ENCODE measurements around the gene HOXA5. TPM values are rescaled to one million over a fixed set of nuclear protein-coding genes. Genes with fewer than 3 reads are reported as not detected.

The HOXA5 gene
- total and polyA plus RNA-seq, 2 of the 8 experiments (the other 6 are each of a cell fraction or from before 2014, with no cell fraction given), result not detected

DNA sequence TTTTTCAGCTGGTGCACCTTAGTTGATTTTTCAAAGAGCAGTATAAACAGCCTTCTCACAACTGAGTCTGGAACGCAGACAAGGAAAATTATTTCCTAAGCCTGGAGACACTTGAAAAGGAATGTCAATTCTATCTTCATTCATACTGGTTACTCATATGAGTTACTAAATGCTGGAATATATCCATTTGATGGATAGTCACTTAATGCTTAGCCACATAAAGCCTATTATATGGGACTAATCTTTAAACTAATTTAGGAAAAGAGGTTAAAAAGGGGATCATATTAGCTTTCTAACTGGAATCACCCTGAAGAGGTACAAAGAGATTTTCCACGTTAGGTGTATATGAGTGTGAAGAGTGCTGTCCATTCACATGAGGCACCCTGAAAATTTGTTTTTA is 11.3 kb downstream of the HOXA5 start:
- H2AFZ ChIP-seq (ENCODE audit: low read length), result no peak overlapping the region
- H3K9ac ChIP-seq (replicated peaks in 1 of 4; ENCODE audit: extremely low read depth in 1 of 4, low read depth in 3 of 4, low read length in 3 of 4), result no peak overlapping the region
- H2AK5ac ChIP-seq (ENCODE audit: low read depth, low read length), result no peak overlapping the region
- no peak for DNase-seq (ENCODE audit: low read depth in 1 of 2, low spot score in 2 of 2)
- H3K4me3 ChIP-seq (ENCODE audit: extremely low read depth in 1 of 4, insufficient read depth in 2 of 4, low read depth in 3 of 4, low read length in 4 of 4), result no peak overlapping the region
- peaks cover 0 to 4% (median 2%) of the 10 kb centered on the region in 4 experiments; a peak in 4 of 7 replicates for H3K4me1 ChIP-seq (replicated peaks in 1 of 4; ENCODE audit: control insufficient read depth in 3 of 4, insufficient read depth in 4 of 4, low read length in 3 of 4)
- no peak overlapping the region for H2BK5ac ChIP-seq (ENCODE audit: low read depth, low read length)
- peaks cover 97 to 100% (median 100%) of the 10 kb centered on the region in 4 experiments for H3K27me3 ChIP-seq (replicated peaks in 1 of 4; ENCODE audit: control insufficient read depth in 3 of 4, extremely low read depth in 1 of 4, insufficient read depth in 3 of 4, low read length in 3 of 4)
- H2BK120ac ChIP-seq (replicated peaks; ENCODE audit: low read depth, low read length), result no peak overlapping the region
- H4K5ac ChIP-seq (ENCODE audit: insufficient read length, low read depth, low read length), result no peak overlapping the region
- CTCF ChIA-PET (ENCODE audit: partially characterized antibody), result interaction anchor here (1.0 to 2.7 kb wide), 8 partner anchors 9 to 451 kb away, joined by 3 to 13 read pairs (median 4); partner anchors contain the start of gene HOXA5
- H3K79me2 ChIP-seq (ENCODE audit: control insufficient read depth in 1 of 2, insufficient read depth in 2 of 2, low read length in 2 of 2), result no peaks in the 10 kb centered on the region
- H3K4me2 ChIP-seq (ENCODE audit: insufficient read depth in 1 of 2, low read depth in 2 of 2, low read length in 2 of 2), result no peak overlapping the region
- no peak overlapping the region for H4K8ac ChIP-seq (ENCODE audit: extremely low read depth, insufficient read depth, low read length)
- H3K56ac ChIP-seq (replicated peaks; ENCODE audit: insufficient read length, low read depth, low read length), result no peak overlapping the region
- peaks cover 0 to 16% (median 0%) of the 10 kb centered on the region in 4 experiments; a peak in 2 of 8 replicates for H3K36me3 ChIP-seq (ENCODE audit: control insufficient read depth in 2 of 4, insufficient read depth in 4 of 4, low read length in 3 of 4)
- no peak overlapping the region for H2BK15ac ChIP-seq (ENCODE audit: low read length)
- POLR2A ChIA-PET (ENCODE audit: partially characterized antibody), result no interaction called here
- 49% methylated on average over 2 of the region's 2 CpGs; no CpG with 5 or more reads in 1 of the 2 experiments for WGBS, 2 experiments (ENCODE audit: extremely low coverage in 1 of 2, insufficient coverage in 1 of 2, insufficient read length in 1 of 2, insufficient replicate concordance in 2 of 2, low coverage in 1 of 2, low lambda C conversion rate in 2 of 2, missing lambda C conversion rate in 1 of 2)
- no peak overlapping the region for H4K91ac ChIP-seq (replicated peaks; ENCODE audit: insufficient read length, low read length)
- no peak overlapping the region for H2BK20ac ChIP-seq (ENCODE audit: low read length)
- H3K23ac ChIP-seq (ENCODE audit: insufficient read length), result no peak overlapping the region
- no peak for FAIRE-seq
- H3K27ac ChIP-seq (ENCODE audit: low read depth, low read length), result no peak overlapping the region
- H3K9me3 ChIP-seq (ENCODE audit: insufficient read depth in 2 of 2, low read depth in 1 of 2, low read length in 1 of 2), result peaks cover 0 to 4% of the 10 kb centered on the region in 2 experiments; a peak in 1 of 4 replicates
- H3K18ac ChIP-seq (ENCODE audit: extremely low read depth, low read length), result no peak overlapping the region
- peaks cover 4% of the 10 kb centered on the region; the same call in 1 of the 2 replicates for H3K23me2 ChIP-seq (ENCODE audit: low read depth, low read length)
- peaks cover 14 to 30% of the 10 kb centered on the region in 2 experiments for H4K20me1 ChIP-seq (replicated peaks in 1 of 2; ENCODE audit: control insufficient read depth in 1 of 2, insufficient read depth in 2 of 2, low read length in 2 of 2)
- H3K14ac ChIP-seq (ENCODE audit: insufficient read length), result no peak overlapping the region
- no peaks in the 10 kb centered on the region for H3K79me1 ChIP-seq (ENCODE audit: low read depth, low read length)
- no peak overlapping the region for H3K4ac ChIP-seq (replicated peaks; ENCODE audit: insufficient read length, low read depth, low read length)
- H2BK12ac ChIP-seq (ENCODE audit: low read depth, low read length), result no peak overlapping the region
- TF ChIP-seq JUND (IDR thresholded peaks at IDR 0.05; ENCODE audit: low read length), result no peak
- no peak for TF ChIP-seq E2F6 (IDR thresholded peaks at IDR 0.05)
- TF ChIP-seq GTF2F1 (IDR thresholded peaks at IDR 0.05; ENCODE audit: borderline replicate concordance, low read depth, low read length), result no peak
- TF ChIP-seq RXRA (IDR thresholded peaks at IDR 0.05; ENCODE audit: insufficient read depth, low read depth, low read length), result no peak
- TF ChIP-seq ZNF274 (IDR thresholded peaks at IDR 0.05; ENCODE audit: borderline replicate concordance, extremely low read depth, low read length), result no peak
- no peak for TF ChIP-seq KDM1A (IDR thresholded peaks at IDR 0.05; ENCODE audit: borderline replicate concordance, low read length)
- TF ChIP-seq SP1 (IDR thresholded peaks at IDR 0.05; ENCODE audit: low read depth, low read length), result no peak
- no peak for TF ChIP-seq NANOG (IDR thresholded peaks at IDR 0.05; ENCODE audit: insufficient read depth, low read depth, low read length, poor library complexity, severe bottlenecking)
- no peak for TF ChIP-seq GABPA (IDR thresholded peaks at IDR 0.05; ENCODE audit: borderline replicate concordance, insufficient read depth, low read length)
- TF ChIP-seq SP2 (IDR thresholded peaks at IDR 0.05; ENCODE audit: low read length), result no peak
- TF ChIP-seq TCF12 (IDR thresholded peaks at IDR 0.05; ENCODE audit: low read depth, low read length), result no peak
- no peak for TF ChIP-seq YY1 (IDR thresholded peaks at IDR 0.05; ENCODE audit: low read depth, low read length)
- no peak for TF ChIP-seq ASH2L (IDR thresholded peaks at IDR 0.05; ENCODE audit: low read length)
- no peak for TF ChIP-seq MAFK (IDR thresholded peaks at IDR 0.05; ENCODE audit: low read depth, low read length)
